Heart left ventricle (tissue), 13 donors: ENCODE measurements around the gene DAB1.

Source experiments
- POLR2A ChIP-seq, 2 donors: fragments of 450-650 bp; IDR thresholded peaks; one replicate each; pipeline ENCODE4 v1.6.1; 2017; ENCODE audit warnings: antibody characterized with exemption in 2 of 2, mild to moderate bottlenecking in 2 of 2, moderate library complexity in 2 of 2
- TF ChIP-seq, protein P1 (sequence below), 12 donors: fragments of 200-600 bp; sonication (generic) in 4 of 12; IDR thresholded peaks; one replicate each; pipeline versions ENCODE4 v1.5.0 to v1.8.0; 2018 to 2022; ENCODE audit warnings: antibody characterized with exemption in 12 of 12, mild to moderate bottlenecking in 5 of 12
- donor health status: ischemic (EF 13 %, LVEDD 7.1; RV severe dilation, severe dysfunction).
- donor health status: DM: no; HTN: yes; CAD: no.
- donor health status: DM: no; HTN: no; CAD: no.
- donor health status: ischemic (EF 25% LVEDD 6.9; RV normal size, moderate dysfunction).
- donor health status: ischemic (EF 25% LVEDD 5.7; RV mildly dilated, moderate dysfunction).
- donor health status: ischemic (EF 35%, LVEDD 5.7; RV mildly dilated, moderate dysfunction).
- donor health status: nonischemic (EF 11% LVEDD 7.7; RV severe dilation, severe dysfunction).
- donor health status: DM: yes; HTN: yes; CAD: no.
- donor health status: PGD.
- donor health status: ischemic (EF 29% LVEDD 5.4; RV normal size, mild dysfunction).
- donor health status: nonischemic (EF 23%, LVEDD 6.1; RV moderate dilation, normal function).

GRCh38 chr1:57403201-57403600 lies 20.7 kb downstream of the DAB1 start:
- TF ChIP-seq, protein P1, sequence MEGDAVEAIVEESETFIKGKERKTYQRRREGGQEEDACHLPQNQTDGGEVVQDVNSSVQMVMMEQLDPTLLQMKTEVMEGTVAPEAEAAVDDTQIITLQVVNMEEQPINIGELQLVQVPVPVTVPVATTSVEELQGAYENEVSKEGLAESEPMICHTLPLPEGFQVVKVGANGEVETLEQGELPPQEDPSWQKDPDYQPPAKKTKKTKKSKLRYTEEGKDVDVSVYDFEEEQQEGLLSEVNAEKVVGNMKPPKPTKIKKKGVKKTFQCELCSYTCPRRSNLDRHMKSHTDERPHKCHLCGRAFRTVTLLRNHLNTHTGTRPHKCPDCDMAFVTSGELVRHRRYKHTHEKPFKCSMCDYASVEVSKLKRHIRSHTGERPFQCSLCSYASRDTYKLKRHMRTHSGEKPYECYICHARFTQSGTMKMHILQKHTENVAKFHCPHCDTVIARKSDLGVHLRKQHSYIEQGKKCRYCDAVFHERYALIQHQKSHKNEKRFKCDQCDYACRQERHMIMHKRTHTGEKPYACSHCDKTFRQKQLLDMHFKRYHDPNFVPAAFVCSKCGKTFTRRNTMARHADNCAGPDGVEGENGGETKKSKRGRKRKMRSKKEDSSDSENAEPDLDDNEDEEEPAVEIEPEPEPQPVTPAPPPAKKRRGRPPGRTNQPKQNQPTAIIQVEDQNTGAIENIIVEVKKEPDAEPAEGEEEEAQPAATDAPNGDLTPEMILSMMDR (IDR thresholded peaks at IDR 0.05): no peak
- TF ChIP-seq POLR2A (IDR thresholded peaks at IDR 0.05): no peak
